HAP-1 (cell line): ENCODE results near the gene DMBT1.

Experiments used
- DNase-seq, 2 experiments: peaks; one replicate each; pipeline ENCODE4 v3.0.0-alpha.2; 2016 to 2020; ENCODE audit warnings: low spot score in 2 of 2
- H3K27me3 ChIP-seq: fragments of 250-450 bp; sonication (Bioruptor Pico); 2 replicates; pipeline ENCODE4 v1.5.1; 2020; ENCODE audit warnings: low read depth, mild to moderate bottlenecking, moderate library complexity
- H3K36me3 ChIP-seq: fragments of 250-450 bp; sonication (Bioruptor Pico); replicated peaks from 2 replicates; pipeline ENCODE4 v1.5.1; 2020; ENCODE audit warnings: mild to moderate bottlenecking
- H3K4me1 ChIP-seq: fragments of 250-450 bp; sonication (Bioruptor Pico); 2 replicates; pipeline ENCODE4 v1.5.1; 2020; ENCODE audit warnings: mild to moderate bottlenecking
- H3K4me3 ChIP-seq: fragments of 250-450 bp; sonication (Bioruptor Pico); 2 replicates; pipeline ENCODE4 v1.5.1; 2020; ENCODE audit warnings: mild to moderate bottlenecking, moderate library complexity
- H3K9me3 ChIP-seq: fragments of 250-450 bp; sonication (Bioruptor Pico); 2 replicates; pipeline ENCODE4 v1.5.1; 2020; ENCODE audit warnings: mild to moderate bottlenecking, moderate library complexity
- in situ Hi-C: fragments of 300-500 bp; cut with MboI; formaldehyde crosslinking; loops from 3 replicates; pipeline ENCODE4 v1.14.3; 2020; ENCODE audit warnings: low sequenced_read_pairs, inconsistent platforms, mixed read lengths

DMBT1 gene

DNA sequence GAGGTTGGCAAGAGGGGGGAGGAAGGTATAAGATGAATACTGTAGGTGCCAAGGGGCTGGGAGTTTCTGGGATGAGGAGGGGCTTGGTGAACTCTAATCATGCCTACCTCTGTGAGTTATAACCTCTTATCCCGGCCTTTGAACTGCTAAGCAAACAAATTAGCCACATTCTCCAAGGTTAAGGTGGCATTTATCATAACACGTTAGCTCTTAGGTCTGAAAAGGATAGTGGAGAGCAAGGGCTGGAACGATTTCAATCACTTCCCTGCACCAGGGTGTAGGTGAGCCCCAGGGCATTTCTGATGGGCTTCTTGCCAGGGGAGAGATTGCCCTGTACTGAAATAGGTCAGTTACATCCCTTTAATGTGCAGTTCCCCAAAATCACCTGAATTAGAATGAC lies 28.6 kb upstream of the DMBT1 start:
- H3K36me3 ChIP-seq, result no peaks in the 10 kb centered on the region
- no peaks in the 10 kb centered on the region for H3K9me3 ChIP-seq
- H3K27me3 ChIP-seq, result no peaks in the 10 kb centered on the region
- H3K4me1 ChIP-seq, result no peaks in the 10 kb centered on the region
- in situ Hi-C loops, result no loop called here
- no peak overlapping the region for H3K4me3 ChIP-seq
- DNase-seq, result no peak

DNA sequence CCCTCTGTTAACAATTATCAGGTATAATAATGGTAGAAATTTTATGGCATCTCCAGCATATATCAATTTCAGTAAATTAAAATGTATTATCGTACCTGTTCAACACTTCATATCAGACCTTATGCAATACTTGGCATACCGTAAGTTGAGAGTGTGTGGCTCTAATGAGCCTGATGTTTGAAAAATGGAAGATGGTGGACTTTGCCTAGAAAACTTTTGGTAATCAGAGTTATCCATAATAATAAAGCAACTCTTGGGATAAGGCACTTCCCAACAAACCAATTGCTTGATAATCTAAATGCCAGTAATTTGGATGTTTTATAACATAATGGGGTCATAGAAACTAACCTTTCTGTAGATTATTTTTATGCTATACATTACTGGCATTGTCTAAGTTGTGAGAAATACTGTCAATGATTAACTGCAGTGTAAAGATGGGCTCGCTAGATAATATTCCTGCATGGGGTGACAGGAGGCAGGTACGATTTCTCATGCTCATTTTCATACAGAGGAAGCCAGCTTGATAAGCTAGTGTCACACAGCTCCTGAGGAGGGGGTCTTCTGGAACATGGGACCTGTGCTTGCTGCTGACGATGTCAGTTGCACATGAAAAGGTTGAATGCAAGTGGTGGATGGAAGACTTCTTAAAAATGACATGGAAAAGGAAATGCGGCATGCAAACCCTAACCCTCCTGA lies 27.8 kb upstream of the DMBT1 start:
- no peak overlapping the region for H3K4me3 ChIP-seq
- no peaks in the 10 kb centered on the region for H3K27me3 ChIP-seq
- DNase-seq, result no peak
- H3K36me3 ChIP-seq, result no peaks in the 10 kb centered on the region
- in situ Hi-C loops, result no loop called here
- no peaks in the 10 kb centered on the region for H3K4me1 ChIP-seq
- no peaks in the 10 kb centered on the region for H3K9me3 ChIP-seq

GRCh38 chr10:122537545-122537944 lies 23.0 kb upstream of the DMBT1 start:
- no peak for DNase-seq
- Histone ChIP-seq H3K36me3 (no peaks in the 10 kb centered on the region), H3K9me3 (no peaks in the 10 kb centered on the region), H3K4me1 (no peaks in the 10 kb centered on the region), H3K27me3 (peaks cover 5% of the 10 kb centered on the region; the same call in 1 of the 2 replicates), H3K4me3 (no peak overlapping the region)
- in situ Hi-C loops, result no loop called here

GRCh38 chr10:122541541-122542002 lies 19.0 kb upstream of the DMBT1 start:
- Histone ChIP-seq H3K4me1 (no peaks in the 10 kb centered on the region), H3K36me3 (no peaks in the 10 kb centered on the region), H3K9me3 (no peaks in the 10 kb centered on the region), H3K27me3 (peaks cover 5% of the 10 kb centered on the region; the same call in 1 of the 2 replicates), H3K4me3 (no peak overlapping the region)
- DNase-seq, result no peak
- in situ Hi-C loops, result no loop called here

GRCh38 chr10:122543676-122544445 lies 16.7 kb upstream of the DMBT1 start:
- H3K4me1 ChIP-seq, result no peaks in the 10 kb centered on the region

GRCh38 chr10:122544493-122544892 lies 16.1 kb upstream of the DMBT1 start:
- Histone ChIP-seq H3K4me3 (no peak overlapping the region), H3K27me3 (peaks cover 5% of the 10 kb centered on the region; the same call in 1 of the 2 replicates), H3K4me1 (no peaks in the 10 kb centered on the region), H3K36me3 (no peaks in the 10 kb centered on the region), H3K9me3 (no peaks in the 10 kb centered on the region)
- DNase-seq, result no peak
- in situ Hi-C loops, result no loop called here

More at GRCh38 chr10:122543676-122544445, 16.7 kb upstream of the DMBT1 start:
- in situ Hi-C loops, result no loop called here
- no peaks in the 10 kb centered on the region for H3K9me3 ChIP-seq
- no peak for DNase-seq
- no peak overlapping the region for H3K4me3 ChIP-seq
- H3K36me3 ChIP-seq, result no peaks in the 10 kb centered on the region
- peaks cover 5% of the 10 kb centered on the region; the same call in 1 of the 2 replicates for H3K27me3 ChIP-seq

DNA sequence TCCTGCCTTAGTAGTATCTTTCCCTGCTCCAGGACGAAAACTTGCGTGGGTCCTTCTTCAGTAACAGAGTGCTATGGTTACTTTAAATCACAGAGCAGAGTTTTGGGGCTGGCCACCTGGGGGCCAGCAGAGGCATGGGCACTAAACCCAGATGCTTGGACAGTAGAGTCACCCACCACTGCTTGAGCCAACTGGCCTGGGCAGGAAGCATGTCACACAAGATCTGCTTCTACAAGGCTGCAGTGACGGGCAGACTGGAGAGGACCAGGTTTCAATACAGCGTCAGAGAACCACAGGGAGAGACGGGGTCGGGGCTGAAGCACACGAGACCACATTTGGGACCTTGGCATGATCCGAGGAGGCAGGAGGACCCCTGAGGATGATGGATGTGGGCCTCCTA lies 14.3 kb upstream of the DMBT1 start:
- no peak for DNase-seq
- Histone ChIP-seq H3K4me1 (no peaks in the 10 kb centered on the region), H3K27me3 (peaks cover 5% of the 10 kb centered on the region; the same call in 1 of the 2 replicates), H3K36me3 (no peaks in the 10 kb centered on the region), H3K9me3 (no peaks in the 10 kb centered on the region), H3K4me3 (no peak overlapping the region)
- in situ Hi-C loops, result no loop called here

DNA sequence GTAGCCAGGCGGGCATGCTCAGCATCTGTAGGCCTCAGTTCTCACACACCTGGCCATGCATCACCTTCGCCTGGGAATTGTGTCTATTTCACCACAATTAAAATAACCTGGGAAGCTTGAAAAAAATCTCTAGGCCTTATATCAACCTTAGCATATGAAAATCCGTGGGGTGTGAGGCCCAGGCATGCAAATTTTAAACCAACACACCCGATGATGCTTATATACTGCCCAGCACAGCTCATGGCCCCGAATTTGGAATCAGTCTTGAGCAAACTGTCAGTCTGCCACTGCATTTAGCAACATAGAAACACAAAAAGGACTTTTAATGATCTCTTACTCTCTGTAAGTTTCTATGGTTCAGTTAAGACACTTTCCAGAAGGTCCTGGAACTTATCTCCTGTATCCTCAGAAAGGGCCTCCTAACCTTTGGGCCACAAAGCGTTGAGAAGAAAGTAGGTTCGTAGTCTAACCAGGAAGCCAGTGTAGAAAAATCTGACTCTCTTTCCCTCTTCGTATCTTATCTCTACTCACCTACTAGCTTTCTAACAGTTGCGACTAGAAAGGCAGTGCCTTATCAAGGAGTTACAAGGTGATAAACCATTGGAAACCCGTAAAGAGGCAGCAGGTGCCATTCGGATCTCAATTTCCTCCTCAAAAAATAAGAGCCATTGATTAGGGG lies 12.0 kb upstream of the DMBT1 start:
- no peaks in the 10 kb centered on the region for H3K36me3 ChIP-seq
- no peak overlapping the region for H3K4me3 ChIP-seq
- H3K4me1 ChIP-seq, result no peaks in the 10 kb centered on the region
- in situ Hi-C loops, result no loop called here
- no peaks in the 10 kb centered on the region for H3K9me3 ChIP-seq
- H3K27me3 ChIP-seq, result no peaks in the 10 kb centered on the region
- no peak for DNase-seq

GRCh38 chr10:122549636-122550035 lies 10.9 kb upstream of the DMBT1 start:
- no peaks in the 10 kb centered on the region for H3K9me3 ChIP-seq
- DNase-seq, result no peak
- no peaks in the 10 kb centered on the region for H3K27me3 ChIP-seq
- H3K36me3 ChIP-seq, result no peaks in the 10 kb centered on the region
- H3K4me3 ChIP-seq, result no peak overlapping the region
- in situ Hi-C loops, result no loop called here
- no peaks in the 10 kb centered on the region for H3K4me1 ChIP-seq

GRCh38 chr10:122550427-122550826 lies 10.1 kb upstream of the DMBT1 start:
- Histone ChIP-seq H3K36me3 (no peaks in the 10 kb centered on the region), H3K27me3 (no peaks in the 10 kb centered on the region), H3K4me1 (no peaks in the 10 kb centered on the region), H3K9me3 (no peaks in the 10 kb centered on the region), H3K4me3 (no peak overlapping the region)
- DNase-seq, result no peak
- in situ Hi-C loops, result no loop called here

DNA sequence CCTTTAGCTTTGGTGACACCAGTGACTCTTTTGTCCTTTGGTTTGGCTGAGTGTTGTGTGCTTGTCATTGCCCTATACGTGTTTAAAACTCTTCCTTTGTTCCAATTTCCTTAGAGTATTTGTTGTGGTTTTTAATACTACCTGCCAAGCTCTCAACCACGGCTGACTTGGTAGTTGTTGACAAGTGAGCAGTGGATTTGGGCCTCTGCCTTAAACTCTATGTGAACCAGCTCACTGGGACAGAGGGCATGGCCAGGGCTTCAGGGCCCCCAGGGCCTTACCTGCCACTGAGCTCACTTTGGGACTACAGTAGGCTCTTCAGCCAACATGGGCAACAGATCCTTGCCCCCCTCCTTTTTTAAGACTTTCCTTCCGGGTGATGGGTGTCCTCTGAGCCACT lies 9.6 kb upstream of the DMBT1 start:
- H3K27me3 ChIP-seq, result no peaks in the 10 kb centered on the region
- no peaks in the 10 kb centered on the region for H3K36me3 ChIP-seq
- no peak for DNase-seq
- H3K4me1 ChIP-seq, result no peaks in the 10 kb centered on the region
- H3K9me3 ChIP-seq, result no peaks in the 10 kb centered on the region
- in situ Hi-C loops, result no loop called here
- H3K4me3 ChIP-seq, result no peak overlapping the region

- no peaks in the 10 kb centered on the region for H3K36me3 ChIP-seq
- in situ Hi-C loops, result no loop called here
- H3K9me3 ChIP-seq, result no peaks in the 10 kb centered on the region
- no peaks in the 10 kb centered on the region for H3K4me1 ChIP-seq
- DNase-seq, result no peak
- H3K4me3 ChIP-seq, result no peak overlapping the region
- no peaks in the 10 kb centered on the region for H3K27me3 ChIP-seq
Measured at GRCh38 chr10:122551450-122551849, 9.1 kb upstream of the DMBT1 start.

DNA sequence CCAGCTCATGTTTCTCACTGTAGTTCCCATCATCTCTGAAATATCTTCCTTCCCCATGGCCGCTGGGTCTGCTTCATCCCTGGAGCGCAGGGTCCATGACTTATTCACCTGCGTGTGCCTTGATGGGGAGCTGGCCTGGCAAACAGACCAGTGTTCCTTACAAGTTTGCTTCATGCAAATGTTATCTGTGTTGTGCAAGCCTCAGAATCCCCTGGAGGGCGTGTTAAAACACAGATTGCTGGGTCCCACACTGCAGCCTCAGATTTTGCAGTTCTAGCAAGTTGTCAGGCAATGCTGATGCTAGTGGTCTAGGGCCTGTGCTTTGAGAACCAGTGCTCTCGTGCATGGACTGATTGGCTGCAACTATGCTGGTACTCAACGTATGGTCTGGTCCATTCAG lies 7.2 kb upstream of the DMBT1 start:
- no peak overlapping the region for H3K4me3 ChIP-seq
- H3K9me3 ChIP-seq, result no peaks in the 10 kb centered on the region
- H3K36me3 ChIP-seq, result no peaks in the 10 kb centered on the region
- no peaks in the 10 kb centered on the region for H3K4me1 ChIP-seq
- in situ Hi-C loops, result no loop called here
- no peak for DNase-seq
- no peaks in the 10 kb centered on the region for H3K27me3 ChIP-seq
